Inflammatory macrophage treated with lipopolysaccharide for 1 hour (primary cell): ENCODE data around the gene PIGS.
A peak's percentile ranks its signal among the peaks of the same experiment; 100 is the strongest.
"Not testable (repeated sequence)": the region's sequence is repeated elsewhere in the genome, so short reads cannot be mapped to it uniquely, and the experiment has no call there.

Experiments used
- DNase-seq, 2 donors: peaks; one replicate each; pipeline ENCODE4 v3.0.0-alpha.2; 2020 to 2022

PIGS gene

DNA sequence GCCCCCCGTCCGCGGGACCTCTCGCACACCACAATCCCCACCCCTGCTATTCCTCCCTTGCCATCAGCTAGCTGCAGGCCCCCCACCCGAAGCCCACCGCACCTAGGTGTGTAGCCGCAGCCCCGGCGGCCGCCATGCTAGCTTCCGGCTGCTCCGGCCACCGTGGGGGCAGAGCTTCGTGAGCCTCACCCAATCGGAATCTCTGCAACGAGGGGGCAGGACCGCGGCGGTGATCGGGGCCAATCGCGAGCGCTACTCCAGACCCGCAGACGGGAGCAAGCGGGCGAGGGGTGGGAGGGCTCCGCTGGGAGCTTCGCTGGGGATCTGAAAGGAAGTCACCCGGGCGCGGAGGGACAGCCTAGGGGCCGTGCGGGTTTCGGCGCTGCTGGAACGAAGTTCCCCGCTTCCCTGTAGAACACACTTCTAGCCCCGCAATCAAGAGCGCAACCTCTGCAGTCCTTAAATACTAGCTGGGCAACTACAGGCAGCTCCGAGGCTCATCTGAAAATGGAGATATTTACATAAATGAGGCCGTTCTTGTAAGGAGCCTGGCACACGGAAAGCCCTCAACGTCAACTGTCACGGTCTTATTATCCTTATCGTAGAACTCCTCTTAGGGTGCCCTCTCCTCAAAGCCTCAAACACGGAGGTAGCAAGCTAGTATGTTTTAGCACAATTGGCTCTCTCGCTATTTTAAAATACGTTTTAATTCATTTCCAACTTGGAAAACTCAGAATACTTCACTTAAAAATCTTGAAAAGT is at the start of gene PIGS:
Gene PIGS (minus strand): TSS at position 164 of the 762 bp plus-strand sequence. CDS start 28 bp downstream, at position 136.
- peak; percentile 91 to 95 for DNase-seq

DNA sequence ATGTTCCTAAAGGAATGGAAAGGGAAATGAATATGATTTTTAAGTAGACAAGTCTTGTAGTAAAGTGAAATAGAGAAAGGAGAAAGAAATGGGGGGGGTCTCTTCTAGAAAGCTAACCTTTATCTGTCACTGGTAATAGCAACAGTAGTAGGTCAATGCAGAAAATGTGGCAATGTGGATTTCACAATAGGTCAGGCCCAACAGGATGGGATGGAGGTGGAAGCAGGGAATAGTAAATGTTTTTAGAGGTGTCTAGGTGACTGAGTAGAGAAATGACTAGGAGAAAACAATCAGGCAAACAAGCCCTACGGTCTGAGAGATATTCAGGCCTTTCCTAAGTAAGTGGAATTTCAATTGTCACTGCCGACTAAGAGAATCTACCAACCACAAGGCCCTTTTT is 48.7 kb upstream of the PIGS start:
- no peak for DNase-seq

DNA sequence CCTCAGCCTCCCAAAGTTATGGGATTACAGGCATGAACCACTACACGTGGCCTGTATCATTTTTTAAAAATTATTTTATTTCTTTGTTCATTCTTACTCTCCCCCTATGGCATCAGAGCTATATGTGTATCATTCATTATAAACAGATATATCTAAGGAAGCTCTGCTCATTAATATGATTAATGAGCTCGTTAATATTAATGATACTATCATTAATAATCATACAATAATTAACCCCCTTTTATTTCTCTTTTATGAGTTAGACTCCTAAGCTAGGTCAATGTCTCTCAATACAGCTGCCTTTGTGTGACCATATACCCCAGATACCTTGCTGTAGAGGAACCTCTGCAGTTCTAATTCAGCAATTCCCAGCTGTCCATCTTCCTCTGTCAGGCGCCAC is 47.1 kb upstream of the PIGS start:
- no peak for DNase-seq

DNA sequence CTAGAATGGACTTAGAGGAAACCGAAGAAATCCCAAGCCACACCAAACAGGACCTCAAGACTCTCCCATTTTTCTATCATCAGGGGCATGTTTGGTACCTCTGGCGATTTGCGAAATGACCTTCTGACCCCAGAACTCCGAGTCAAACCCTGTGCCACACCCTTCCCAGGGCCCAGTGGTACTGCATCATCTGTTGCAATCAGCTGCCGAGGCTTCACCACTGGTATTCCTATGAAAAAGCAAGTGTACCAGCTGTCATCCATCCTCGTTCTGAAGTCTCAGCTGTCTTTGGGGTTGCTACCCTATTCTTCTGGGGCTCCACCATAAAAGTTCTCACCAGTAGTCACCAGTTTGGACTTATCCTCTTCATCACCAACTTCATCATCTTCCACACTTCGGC is 45.0 kb upstream of the PIGS start:
- DNase-seq: no peak

DNA sequence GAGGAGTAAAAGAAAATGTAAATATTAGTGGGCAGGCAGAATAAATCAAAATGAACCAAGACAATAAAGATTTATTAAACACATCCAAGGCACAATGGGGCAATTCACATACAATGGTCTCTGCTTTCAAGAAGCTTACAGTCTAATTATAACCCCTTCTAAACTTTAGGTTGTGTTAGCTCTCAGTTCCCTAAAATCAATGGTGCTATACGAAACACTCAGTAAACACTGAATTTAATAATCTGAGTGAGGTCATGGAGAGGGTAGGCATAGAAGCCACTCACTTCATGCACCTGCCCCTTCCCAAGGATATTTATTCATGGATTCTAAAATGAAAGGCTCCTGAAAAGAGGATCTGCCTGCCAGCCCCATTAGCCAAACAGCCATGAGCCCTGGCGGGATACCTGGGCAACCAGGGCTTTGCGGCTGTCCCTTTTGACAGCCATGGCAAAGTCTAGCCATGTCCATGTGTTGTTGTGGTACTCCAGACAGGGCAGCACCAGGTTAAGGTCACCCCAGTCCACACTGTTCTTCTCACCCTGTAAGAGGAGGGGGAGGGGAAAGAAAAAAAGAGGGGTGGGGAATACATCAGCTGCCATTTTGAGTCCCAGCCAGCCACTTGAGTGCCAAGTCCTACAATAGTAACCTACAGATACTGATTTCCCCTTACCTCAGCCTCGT is 44.1 kb upstream of the PIGS start:
- no peak for DNase-seq

DNA sequence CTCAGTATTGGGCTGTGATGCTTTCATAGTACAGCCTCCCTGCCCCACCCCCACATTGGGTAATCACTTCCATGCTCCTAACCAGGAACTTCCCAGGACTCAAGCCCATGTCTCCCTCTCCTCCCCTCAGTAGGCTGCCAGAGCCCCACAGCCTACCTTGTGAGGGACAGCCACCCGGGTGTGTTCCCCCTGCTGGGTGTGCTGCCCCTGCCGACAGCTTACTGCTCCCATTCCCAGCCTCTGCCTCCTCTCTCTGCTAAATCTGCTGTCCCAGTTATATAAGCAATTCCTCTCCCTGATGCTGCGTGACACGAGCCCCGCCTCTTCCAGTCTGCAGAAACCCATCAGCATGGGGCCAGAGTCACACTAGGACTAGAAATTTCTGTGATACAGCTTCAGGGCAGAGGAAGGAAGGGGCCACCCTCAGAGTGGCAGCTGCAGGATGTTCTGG is 42.6 kb upstream of the PIGS start, which contains the start of gene RSKR:
Gene RSKR (minus strand): TSS at position 255 of the 451 bp plus-strand sequence. CDS start 24 bp downstream, at position 231.
- DNase-seq: no peak

DNA sequence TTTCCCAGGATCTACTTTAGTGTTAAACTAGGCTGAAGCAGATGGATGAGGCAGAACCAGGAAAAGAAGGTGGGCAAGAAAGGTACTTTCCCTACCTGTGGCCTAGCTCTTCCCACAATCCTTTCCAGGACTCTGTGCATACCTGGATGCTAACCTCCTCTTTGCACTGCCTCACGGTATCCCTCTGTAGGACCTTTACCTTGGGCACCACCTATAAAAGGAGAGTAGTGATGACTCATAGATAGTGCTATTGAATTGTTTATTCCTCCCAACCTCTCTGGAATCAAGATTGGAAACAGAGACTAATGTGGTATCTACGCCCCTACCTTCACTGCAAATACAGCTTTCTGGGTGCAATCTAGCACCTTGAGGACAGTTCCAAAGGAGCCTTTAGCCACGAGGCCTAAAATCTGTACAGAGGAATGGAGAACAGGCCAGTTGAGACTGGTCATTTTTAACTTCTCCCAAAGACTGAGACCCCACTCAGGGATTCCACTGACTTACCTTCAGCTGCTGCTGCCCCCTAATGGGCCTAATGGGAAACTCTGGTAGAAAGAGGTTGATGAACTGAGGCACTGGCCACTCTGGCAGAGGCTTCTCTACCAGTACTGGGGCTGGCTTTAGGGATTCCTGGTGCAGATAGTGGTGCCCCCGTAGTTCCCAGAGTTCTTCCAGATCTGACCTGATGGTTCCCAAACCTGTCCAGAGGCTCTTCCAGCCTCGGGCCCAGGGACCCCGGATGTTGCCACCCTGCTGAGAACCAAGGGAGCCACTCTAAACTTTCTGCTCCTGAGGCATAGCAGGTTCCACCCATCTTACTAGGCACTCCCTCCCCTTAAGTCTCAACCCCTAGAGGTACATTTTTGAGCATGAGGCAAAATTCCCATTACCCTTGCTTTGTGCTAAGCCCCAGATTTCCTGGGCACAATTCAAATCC is 41.9 kb upstream of the PIGS start:
- peak in 1 of 2 donors; percentile 26 for DNase-seq

DNA sequence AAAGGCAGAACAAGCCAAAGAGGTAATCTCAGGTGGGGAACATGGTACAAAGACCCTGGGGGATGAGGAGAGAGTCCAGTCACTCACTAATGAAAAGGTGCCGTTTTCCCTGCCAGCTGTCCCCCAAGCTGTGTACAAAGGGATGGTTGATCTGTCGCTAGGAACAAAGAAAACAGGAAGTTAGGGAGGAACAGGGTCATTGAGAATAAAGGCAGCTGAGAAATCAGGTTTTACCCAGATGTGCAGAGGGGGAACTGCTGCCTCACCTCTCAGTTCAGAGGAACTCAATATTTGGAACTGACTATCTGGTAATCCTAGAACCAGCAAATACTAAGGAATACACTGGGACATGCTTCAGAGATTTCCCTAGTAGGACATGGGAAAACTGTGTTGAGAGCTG is 41.2 kb upstream of the PIGS start:
- DNase-seq: no peak

DNA sequence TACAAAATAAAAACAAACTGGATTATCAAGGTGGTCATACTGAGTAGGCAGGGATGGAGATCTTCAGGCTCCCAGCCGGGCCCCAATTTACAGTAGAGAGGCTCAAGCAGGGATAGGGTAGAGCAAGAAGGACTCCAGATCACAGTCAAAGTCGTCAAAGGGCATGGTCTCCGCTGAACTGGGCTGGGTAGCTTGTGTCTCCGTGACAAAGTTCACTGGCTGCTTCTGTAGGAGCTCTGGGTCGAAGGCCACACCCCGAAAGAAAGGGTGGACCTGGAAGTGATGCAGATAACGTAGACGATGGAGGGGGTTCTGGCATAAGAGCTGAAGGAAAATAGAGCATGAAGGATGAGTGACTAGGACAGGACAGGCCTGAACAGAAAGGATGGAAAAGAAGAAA is 39.1 kb upstream of the PIGS start:
- DNase-seq: no peak

DNA sequence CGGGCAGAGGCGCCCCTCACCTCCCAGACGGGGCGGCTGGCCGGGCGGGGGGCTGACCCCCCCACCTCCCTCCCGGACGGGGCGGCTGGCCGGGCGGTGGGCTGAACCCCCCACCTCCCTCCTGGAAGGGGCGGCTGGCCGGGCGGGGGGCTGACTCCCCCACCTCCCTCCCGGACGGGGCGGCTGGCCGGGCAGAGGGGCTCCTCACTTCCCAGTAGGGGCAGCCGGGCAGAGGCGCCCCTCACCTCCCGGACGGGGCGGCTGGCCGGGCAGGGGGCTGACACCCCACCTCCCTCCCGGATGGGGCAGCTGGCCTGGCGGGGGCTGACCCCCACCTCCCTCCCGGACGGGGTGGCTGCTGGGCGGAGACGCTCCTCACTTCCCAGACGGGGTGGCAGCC is 32.7 kb upstream of the PIGS start:
- not testable (repeated sequence) for DNase-seq

DNA sequence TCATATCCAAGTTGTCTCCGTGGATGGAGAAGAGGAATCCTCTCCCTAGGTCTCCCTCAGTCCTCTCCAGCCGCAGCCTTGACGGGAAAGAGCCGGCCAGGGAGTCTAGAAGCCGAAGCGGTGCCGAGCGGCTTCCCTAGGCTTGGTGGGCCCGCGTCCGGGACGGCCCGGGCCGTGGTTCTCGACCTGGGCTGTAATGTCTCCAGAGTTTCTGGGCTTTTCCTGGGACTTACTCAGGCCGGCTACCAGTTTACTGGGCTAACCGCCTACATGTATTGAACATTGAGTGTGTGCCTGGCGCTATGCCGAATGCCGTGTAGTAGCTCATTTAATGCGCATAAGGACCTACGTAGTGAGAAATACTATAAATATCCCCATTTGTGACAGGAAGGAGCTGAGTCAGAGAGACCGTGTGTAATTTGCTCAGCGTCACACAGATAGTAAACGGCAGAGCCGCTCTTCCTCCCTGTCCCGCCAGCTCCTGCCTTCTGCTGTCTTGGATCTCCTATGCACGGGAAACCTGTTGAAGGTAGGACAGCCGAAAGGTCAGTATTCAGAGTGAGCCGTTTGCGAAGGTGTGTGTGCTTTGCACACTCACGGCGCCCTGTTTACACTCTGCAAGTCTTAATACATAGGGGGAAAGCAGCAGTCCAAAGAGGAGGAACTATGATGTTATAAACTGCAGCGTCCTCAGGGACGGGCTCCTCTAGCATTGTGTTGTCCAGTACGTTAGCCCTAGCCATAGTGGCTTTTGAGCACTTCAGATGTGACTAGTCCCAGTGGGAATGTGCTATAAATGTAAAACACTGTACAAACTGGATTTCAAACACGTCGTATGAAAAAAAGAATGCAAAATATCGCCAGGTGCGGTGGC is 28.2 kb upstream of the PIGS start:
- DNase-seq: peak; percentile 83 to 85

DNA sequence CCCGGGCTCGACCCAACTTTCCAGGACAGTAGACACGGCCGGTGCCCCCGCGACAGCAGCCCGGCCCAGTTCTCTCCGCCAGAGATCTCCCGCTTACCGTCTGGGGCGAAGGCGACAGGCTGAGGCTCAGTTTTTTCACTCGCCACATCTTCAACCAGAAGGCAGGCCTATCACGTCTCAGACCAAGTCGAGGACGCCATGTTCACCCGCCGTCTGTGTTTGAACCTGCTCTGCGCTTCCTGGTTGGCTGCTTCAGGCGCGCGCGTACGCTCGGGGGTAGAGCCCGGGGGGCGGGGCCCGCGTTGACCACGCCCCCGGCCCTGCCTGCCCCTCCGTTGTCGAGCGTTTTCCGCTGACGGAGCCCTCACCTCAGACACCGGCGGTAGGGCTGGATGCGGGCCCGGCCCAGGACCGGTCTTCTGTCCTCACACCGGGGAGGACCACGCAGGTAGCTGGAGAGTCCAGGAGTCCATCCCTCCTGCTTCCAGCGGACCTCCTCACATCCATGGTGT is 27.5 kb upstream of the PIGS start, which contains the start of gene SPAG5:
Gene SPAG5 (minus strand): TSS at position 227 of the 512 bp plus-strand sequence. CDS start 79 bp downstream, at position 148.
- peak; percentile 84 to 92 for DNase-seq

DNA sequence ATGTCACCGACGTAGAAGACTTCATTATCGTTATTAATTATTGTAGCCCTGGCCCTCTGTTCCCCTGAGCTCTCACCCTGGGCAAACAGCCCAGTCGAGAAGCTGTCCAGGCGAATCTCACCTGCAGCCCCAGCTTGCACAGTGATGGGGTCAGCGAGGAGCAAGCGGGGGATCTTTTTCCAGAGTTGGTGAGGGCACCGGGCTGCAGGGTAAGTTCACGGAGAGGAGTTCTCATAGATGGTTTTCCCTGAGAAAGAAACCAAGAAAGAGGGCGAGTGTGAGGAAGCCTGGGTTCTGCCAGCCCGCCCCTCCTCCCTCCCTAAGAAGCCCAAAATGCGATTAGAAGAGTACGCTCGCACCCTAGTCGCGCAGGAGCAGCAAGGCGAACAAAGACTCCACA is 27.1 kb upstream of the PIGS start:
- no peak for DNase-seq

DNA sequence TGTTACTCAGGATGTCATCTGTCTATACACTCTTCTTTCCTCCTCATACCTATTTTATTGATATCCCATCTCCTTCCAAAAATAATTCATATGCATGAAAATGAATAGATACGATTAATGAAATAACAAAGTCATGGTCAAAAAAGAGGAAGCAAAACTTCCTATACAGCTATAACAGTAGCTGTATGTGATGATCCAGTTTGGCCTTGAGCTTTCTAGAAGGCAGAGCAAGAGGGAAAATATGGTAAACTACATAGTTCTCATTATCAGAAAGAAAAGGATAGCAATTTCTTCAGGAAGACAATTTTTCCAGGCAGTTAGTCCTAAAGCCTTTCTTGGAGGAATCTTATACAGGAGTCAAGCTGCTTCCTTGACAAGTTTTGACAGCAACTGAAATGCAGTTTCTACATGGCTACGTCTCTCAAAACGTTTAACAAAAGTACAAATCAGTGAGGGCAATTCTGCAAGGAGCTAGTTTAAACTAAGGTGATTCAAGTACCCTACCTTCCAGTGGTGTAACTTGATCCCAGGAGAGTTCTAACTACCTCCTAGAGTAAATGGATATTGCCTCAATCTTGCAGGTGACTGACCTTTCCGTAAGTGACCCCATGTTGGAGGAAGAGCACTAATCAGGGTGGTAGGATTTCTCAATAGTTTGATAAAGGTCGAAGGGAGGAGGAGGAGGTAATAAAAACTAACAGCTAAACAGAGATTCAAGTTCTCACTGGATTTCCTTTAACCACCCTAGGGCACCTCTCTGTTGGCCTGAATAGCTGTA is 26.5 kb upstream of the PIGS start:
- peak in 1 of 2 donors; percentile 18 for DNase-seq

DNA sequence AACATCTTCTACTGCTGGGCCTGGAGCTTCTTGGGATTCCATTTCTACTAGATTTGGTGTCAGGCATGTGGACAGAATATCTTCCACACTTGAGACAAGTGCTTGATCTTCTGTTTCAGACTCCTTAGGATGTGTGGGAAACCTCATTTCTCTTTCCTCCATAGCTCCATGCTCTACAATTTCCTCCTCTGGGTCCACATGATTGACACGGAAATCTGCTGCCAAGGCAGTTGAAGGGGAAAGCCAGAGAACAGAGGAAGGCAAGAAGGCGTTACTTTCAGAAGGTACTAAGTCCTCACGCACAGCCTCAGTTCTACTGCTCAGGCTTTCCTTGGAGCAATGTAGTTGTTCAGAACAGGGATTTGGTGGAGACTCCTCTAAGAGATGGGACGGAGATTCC is 20.9 kb upstream of the PIGS start:
- no peak for DNase-seq

DNA sequence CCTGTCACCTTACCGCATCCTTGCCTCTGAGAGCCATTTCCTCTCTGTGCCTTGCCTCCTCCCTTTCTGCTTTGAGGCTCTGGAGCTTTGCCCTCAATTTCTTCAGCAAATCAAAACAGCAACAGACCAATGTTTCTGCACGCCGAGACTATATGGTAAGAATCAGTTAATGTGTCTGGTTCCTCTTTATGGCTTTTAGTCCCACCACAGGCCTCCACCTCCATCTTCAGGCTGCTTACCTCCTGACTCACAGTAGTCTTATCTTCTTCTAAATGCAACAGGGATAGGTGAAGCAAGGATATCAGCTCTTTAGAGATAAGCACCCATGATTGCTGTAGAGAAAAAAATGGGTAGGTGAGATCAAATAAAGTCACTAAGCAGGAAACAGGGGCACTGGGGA is 14.5 kb upstream of the PIGS start:
- no peak for DNase-seq

DNA sequence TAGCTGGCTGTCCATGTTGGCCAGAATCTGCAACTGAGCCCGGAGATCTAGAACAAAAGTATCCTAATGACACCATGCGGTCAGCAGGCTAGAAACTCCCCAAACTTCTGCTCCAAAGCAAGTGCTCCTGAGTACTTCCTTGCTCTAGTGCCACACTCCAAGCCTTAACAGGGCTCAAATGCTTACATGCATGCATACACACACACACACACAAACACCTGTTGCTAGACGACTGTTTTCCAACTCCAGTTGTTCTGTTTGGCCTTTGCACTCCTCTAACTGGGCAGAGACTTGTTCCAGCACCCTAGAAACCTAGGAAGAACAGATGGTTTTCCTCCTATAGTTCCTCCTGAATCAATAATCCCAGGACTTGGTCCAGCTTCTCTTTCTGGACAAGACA is 13.1 kb upstream of the PIGS start:
- DNase-seq: no peak

DNA sequence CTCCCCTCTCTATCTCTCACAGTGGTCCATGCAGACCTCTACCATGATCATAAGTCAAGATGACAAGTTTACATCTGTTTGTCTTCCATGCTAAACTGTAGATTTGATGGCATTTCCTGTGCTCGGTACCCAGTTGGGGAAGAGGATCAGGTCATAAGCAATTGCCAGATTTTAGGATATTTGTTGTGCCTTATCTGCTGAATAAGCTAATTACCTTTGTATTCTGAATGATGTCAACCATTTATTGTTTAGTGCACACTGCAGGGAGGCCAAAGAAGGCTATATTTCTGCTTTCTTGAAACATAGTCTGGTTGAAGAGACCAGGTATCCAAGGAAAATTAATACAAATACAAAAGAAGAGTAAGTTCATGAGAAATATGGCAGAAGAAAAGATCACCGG is 11.2 kb upstream of the PIGS start:
- no peak for DNase-seq

DNA sequence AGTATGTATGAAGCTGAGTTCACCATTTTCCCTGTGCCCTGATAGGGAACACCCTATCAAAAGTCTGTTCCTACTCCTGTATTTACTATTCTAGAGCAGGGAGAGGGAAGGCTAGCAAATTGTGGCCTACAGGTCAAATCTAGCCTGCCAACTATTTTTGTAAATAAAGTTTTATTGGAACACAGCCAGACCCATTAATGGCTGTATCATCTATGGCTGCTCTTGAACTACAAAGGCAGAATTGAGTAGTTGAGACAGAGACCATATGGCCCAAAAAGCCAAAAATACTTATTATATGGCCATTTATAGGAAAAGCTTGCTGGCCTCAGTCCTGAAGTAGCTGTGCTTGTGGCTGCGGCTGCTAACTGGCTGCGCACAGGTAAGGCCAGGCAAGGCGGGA is 9.6 kb upstream of the PIGS start:
- DNase-seq: no peak

DNA sequence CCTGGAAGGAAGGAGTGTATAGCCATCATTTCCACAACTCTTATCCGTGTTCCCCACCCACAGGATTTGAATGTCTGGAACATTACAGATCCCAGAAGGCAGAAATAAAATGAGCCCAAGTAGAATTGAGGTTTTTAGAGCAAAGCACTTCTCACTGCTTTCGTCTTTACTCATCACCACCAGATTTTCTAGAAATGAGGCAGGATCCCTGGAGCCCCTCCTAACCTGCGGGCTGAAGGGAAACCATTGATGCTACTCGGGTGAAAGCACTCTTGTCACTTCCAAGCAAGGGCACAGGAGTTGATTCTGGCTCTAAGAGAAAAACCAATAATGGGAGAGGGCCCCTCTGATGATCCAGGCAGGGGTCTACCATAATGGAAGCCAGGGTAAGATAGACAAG is 8.2 kb upstream of the PIGS start:
- DNase-seq: no peak
